K562 (cell line): ENCODE data around the gene TUBG2. TPM values are rescaled to one million over a fixed set of nuclear protein-coding genes. Genes with fewer than 3 reads are reported as not detected.

Experiments used
- ATAC-seq: fragments of 200-7000 bp; cut with Tn5 transposase; 3 replicates; pipeline ENCODE4 v1.9.1; 2020; ENCODE audit warnings: moderate library complexity
- BruUV-seq: library from RNA; stranded (reverse); fragments of 400-500 nt; replicated peaks from 2 replicates; lab custom pipeline; 2021; lab: Mats Ljungman, UMichigan
- CTCF ChIA-PET: fragments of 300-600 bp; formaldehyde crosslinking; extraction: SDS; loops from one replicate; lab custom pipeline; 2021; ENCODE audit warnings: low intra/inter-chr PET ratio; lab: Yijun Ruan, JAX
- POLR2A ChIA-PET: fragments of 300-600, 350-650 bp; sonication (Branson Sonifier 250); formaldehyde crosslinking; extraction: SDS; loops from one replicate; lab custom pipeline; 2021; ENCODE audit warnings: antibody characterized with exemption, inconsistent platforms; lab: Yijun Ruan, JAX
- DNase-seq, 4 experiments: peaks; one replicate each; pipeline versions ENCODE4 v3.0.0 to v3.0.0-alpha.2; 2011 to 2018; ENCODE audit warnings: low spot score in 3 of 4, mixed read lengths in 3 of 4; ENCODE audit errors: extremely low read depth in 1 of 4
- FAIRE-seq: peaks from 2 replicates; lab custom pipeline; 2011; peaks lifted over from hg19 to GRCh38; lab: Jason Lieb, UNC
- H2AFZ ChIP-seq: 2 replicates; pipeline ENCODE4 v1.6.0; 2011; ENCODE audit warnings: low read depth, low read length, control low read depth, inconsistent platforms
- H3K27ac ChIP-seq: fragments of 200-600 bp; 3 replicates; pipeline ENCODE4 v1.8.0; 2011; ENCODE audit warnings: low read depth, mild to moderate bottlenecking, control low read depth, inconsistent platforms, low read length, moderate library complexity, mixed read lengths; ENCODE audit errors: extremely low read depth
- H3K27me3 ChIP-seq, 2 experiments: fragments of 300-600 bp in 1 of 2; 2 replicates in 1 of 2; 3 replicates in 1 of 2; pipeline versions ENCODE4 v1.6.0 to v1.8.0; 2011; ENCODE audit warnings: inconsistent platforms in 2 of 2, low read length in 2 of 2, mild to moderate bottlenecking in 1 of 2, mixed read lengths in 1 of 2, moderate library complexity in 1 of 2; ENCODE audit not compliant: control insufficient read depth in 2 of 2, insufficient read depth in 2 of 2
- H3K36me3 ChIP-seq: fragments of 300-600 bp; 3 replicates; pipeline ENCODE4 v1.8.0; 2011; ENCODE audit warnings: mild to moderate bottlenecking, low read length, inconsistent platforms; ENCODE audit not compliant: control insufficient read depth, insufficient read depth
- H3K4me1 ChIP-seq, 2 experiments: fragments of 200-600 bp in 1 of 2; replicated peaks in 1 of 2; 2 replicates in 1 of 2; 3 replicates in 1 of 2; pipeline versions ENCODE4 v1.5.1 to v1.8.0; 2011; ENCODE audit warnings: inconsistent platforms in 2 of 2, low read length in 2 of 2, mild to moderate bottlenecking in 1 of 2, mixed read lengths in 1 of 2, moderate library complexity in 1 of 2; ENCODE audit not compliant: control insufficient read depth in 2 of 2, insufficient read depth in 2 of 2
- H3K4me2 ChIP-seq: 2 replicates; pipeline ENCODE4 v1.6.1; 2011; ENCODE audit warnings: low read length, control low read depth, inconsistent platforms, mixed read lengths; ENCODE audit not compliant: insufficient read depth
- H3K4me3 ChIP-seq: fragments of 200-600 bp; sonication (generic), shearing (Covaris generic); 2 replicates; pipeline ENCODE4 v1.5.1; 2016; ENCODE audit warnings: control low read depth, inconsistent platforms
- H3K79me2 ChIP-seq: fragments of 200-600 bp; 3 replicates; pipeline ENCODE4 v1.8.0; 2011; ENCODE audit warnings: low read length, inconsistent platforms; ENCODE audit not compliant: control insufficient read depth, insufficient read depth
- H3K9ac ChIP-seq, 2 experiments: 2 replicates each; pipeline versions ENCODE4 v1.6.0 to v1.6.1; 2011; ENCODE audit warnings: low read depth in 2 of 2, low read length in 2 of 2, control low read depth in 1 of 2, inconsistent platforms in 1 of 2, mild to moderate bottlenecking in 1 of 2, mixed read lengths in 1 of 2; ENCODE audit not compliant: insufficient read depth in 1 of 2
- H3K9me1 ChIP-seq: one replicate; pipeline ENCODE4 v1.6.0; 2011; ENCODE audit warnings: inconsistent platforms, mild to moderate bottlenecking, low read length, moderate library complexity; ENCODE audit not compliant: control insufficient read depth, insufficient read depth
- H3K9me3 ChIP-seq: replicated peaks from 2 replicates; pipeline ENCODE4 v1.5.1; 2011; ENCODE audit warnings: low read depth, low read length, inconsistent platforms; ENCODE audit not compliant: control insufficient read depth, insufficient read depth
- H4K20me1 ChIP-seq: replicated peaks from 2 replicates; pipeline ENCODE4 v1.6.1; 2011; ENCODE audit warnings: low read length, inconsistent platforms, mixed read lengths; ENCODE audit not compliant: control insufficient read depth, insufficient read depth
- EGR1 ChIP-seq: fragments of 450-650 bp; conservative IDR thresholded peaks from 2 replicates; pipeline ENCODE4 v1.6.1; 2017; ENCODE audit warnings: mild to moderate bottlenecking
- NFIC ChIP-seq: fragments of 450-650 bp; IDR thresholded peaks from 2 replicates; pipeline ENCODE4 v1.6.1; 2017; ENCODE audit warnings: mild to moderate bottlenecking, inconsistent platforms
- PTRF ChIP-seq: fragments of 450-650 bp; IDR thresholded peaks from 2 replicates; pipeline ENCODE4 v1.6.1; 2016; ENCODE audit warnings: mild to moderate bottlenecking, missing genetic modification characterization, missing compliant biosample characterization
- XRCC3 ChIP-seq: fragments of 450-650 bp; IDR thresholded peaks from 2 replicates; pipeline ENCODE4 v1.6.1; 2017; ENCODE audit warnings: mild to moderate bottlenecking, moderate library complexity
- ZBTB33 ChIP-seq: sonication (generic); formaldehyde crosslinking; IDR thresholded peaks from 2 replicates; pipeline ENCODE4 v1.8.1; 2023; ENCODE audit warnings: mild to moderate bottlenecking, missing genetic modification reagents
- WGBS: fragments of 100-300 bp; shearing (Covaris generic); methylation state at CpG from one replicate; pipeline ENCODE4 v1.1.6; 2016; ENCODE audit warnings: low coverage, mixed read lengths; ENCODE audit not compliant: insufficient coverage; ENCODE audit errors: missing lambda C conversion rate; 5-methylcytosine and 5-hydroxymethylcytosine counted together
- in situ Hi-C: fragments of 300-500 bp; cut with MboI; formaldehyde crosslinking; loops from 4 replicates; pipeline ENCODE4 v1.15.0; 2018; ENCODE audit warnings: inconsistent platforms, mixed read lengths
- intact Hi-C: fragments of 100-400 bp; cut with micrococcal nuclease; formaldehyde crosslinking; loops from 2 replicates; pipeline ENCODE4 v1.14.2; 2022
- polyA plus RNA-seq, 8 experiments: library from polyadenylated mRNA; depleted of rRNA in 4 of 8; stranded (reverse) in 5 of 8; unstranded in 3 of 8; fragments of >200 nt; fragmentation: Nextera tagmentation in 2 of 8; fragmentation: Illumina TruSeq in 1 of 8; extraction: Ambion mirVana in 2 of 8; extraction: Trizol in 1 of 8; gene quantifications; 2 replicates each; pipeline versions ENCODE4 v1.2.1 to v1.2.3, GENCODE V29; 2011 to 2014; ENCODE audit warnings: inconsistent platforms in 1 of 8, missing spikeins in 1 of 8
- total RNA-seq, 7 experiments: library from RNA; depleted of rRNA in 6 of 7; stranded (reverse); fragments of >200 nt in 6 of 7; fragmentation: Illumina TruSeq in 2 of 7; extraction: Trizol in 2 of 7; gene quantifications; 2 replicates each; pipeline versions ENCODE4 v1.2.1 to v1.2.3, GENCODE V29; 2011 to 2021; ENCODE audit warnings: low replicate concordance in 1 of 7

TUBG2 gene
- total and polyA plus RNA-seq, 9 of the 15 experiments (the other 6 are each of a cell fraction or from before 2014, with no cell fraction given) = 0.09 to 0.80 (median 0.24) TPM; not detected in 2

GRCh38 chr17:42683407-42684034 is 24.4 kb downstream of the TUBG2 start:
- no peaks in the 10 kb centered on the region for H3K36me3 ChIP-seq
- no TSS peak for BruUV-seq
- H4K20me1 ChIP-seq = no peaks in the 10 kb centered on the region
- no peaks in the 10 kb centered on the region for H3K27me3 ChIP-seq
- no peak overlapping the region for H3K27ac ChIP-seq
- H3K4me3 ChIP-seq = no peak overlapping the region
- 78% methylated on average over 22 of the region's 25 CpGs for WGBS
- no peaks in the 10 kb centered on the region for H3K9me3 ChIP-seq
- no peak overlapping the region for H3K4me2 ChIP-seq
- in situ Hi-C loops = no loop called here
- CTCF ChIA-PET = no interaction called here
- TF ChIP-seq NFIC (0 out of 2 replicates have a peak, but pooled peaks have one; percentile 17), XRCC3 (no peak)
- peaks cover 22 to 73% of the 10 kb centered on the region in 2 experiments for H3K4me1 ChIP-seq
- no peak for DNase-seq
- peaks cover 5% of the 10 kb centered on the region; the same call in 1 of the 3 replicates for H3K79me2 ChIP-seq
- intact Hi-C loops = no loop called here
- H3K9me1 ChIP-seq = no peaks in the 10 kb centered on the region
- no peak overlapping the region for H2AFZ ChIP-seq
- FAIRE-seq = no peak
- POLR2A ChIA-PET = interaction anchor here (0.6 to 1.0 kb wide), 5 partner anchors 9 to 100 kb away, joined by 3 to 5 read pairs (median 4); partner anchors contain the start of gene VPS25
- H3K9ac ChIP-seq = 0 out of 4 replicates have a peak overlapping the region, but pooled peaks of 1 of the 2 experiments have one; percentile 3
- ATAC-seq = no peak

GRCh38 chr17:42684929-42685556 is 26.0 kb downstream of the TUBG2 start:
- ChIA-PET CTCF (no interaction called here), POLR2A (interaction anchor here (2.0 kb wide), 1 partner anchor 14 kb away, joined by 11 read pairs; no protein-coding TSS in a partner anchor)
- Histone ChIP-seq H3K9ac (peak overlapping the region in 1 of 2 experiments; percentile 48; a peak in 1 of 4 replicates), H3K27ac (no peak overlapping the region), H3K4me3 (no peak overlapping the region), H2AFZ (no peak overlapping the region), H3K36me3 (no peaks in the 10 kb centered on the region), H3K9me1 (no peaks in the 10 kb centered on the region), H3K4me1 (peaks cover 14 to 61% of the 10 kb centered on the region in 2 experiments), H3K4me2 (no peak overlapping the region), H3K9me3 (no peaks in the 10 kb centered on the region), H3K27me3 (no peaks in the 10 kb centered on the region), H4K20me1 (no peaks in the 10 kb centered on the region), H3K79me2 (no peaks in the 10 kb centered on the region; the same call in 2 of the 3 replicates)
- FAIRE-seq = no peak
- 90% methylated on average over 37 of the region's 50 CpGs for WGBS
- in situ Hi-C loops = no loop called here
- TF ChIP-seq EGR1 (peak; percentile 40), PTRF (tag) (no peak), ZBTB33 (peak; percentile 56; the same call in 1 of the 2 replicates)
- DNase-seq = no peak
- BruUV-seq = no TSS peak
- ATAC-seq = no peak
- intact Hi-C loops = no loop called here
